Uterus (tissue), 4 donors: ENCODE results near the gene NAV3. TPM values are rescaled to one million over a fixed set of nuclear protein-coding genes. Genes with fewer than 3 reads are reported as not detected.
A peak's percentile ranks its signal among the peaks of the same experiment; 100 is the strongest.

ENCODE experiments used
- DNase-seq, 2 donors: peaks; one replicate each; pipeline ENCODE4 v3.0.0-alpha.2; 2019 to 2020
- H3K27ac ChIP-seq, 2 donors: fragments of 200-600 bp; sonication (generic); 1 replicate in 1 of 2; 2 replicates in 1 of 2; pipeline ENCODE4 v1.5.1; 2016 to 2018
- H3K27me3 ChIP-seq, 2 donors: fragments of 200-600 bp; sonication (generic); one replicate each; pipeline ENCODE4 v1.5.1; 2018 to 2019; ENCODE audit warnings: control low read depth in 1 of 2
- H3K36me3 ChIP-seq, 2 donors: fragments of 200-600 bp; sonication (generic); one replicate each; pipeline ENCODE4 v1.5.1; 2019; ENCODE audit warnings: control low read depth in 1 of 2
- H3K4me1 ChIP-seq, 2 donors: fragments of 200-600 bp; sonication (generic); one replicate each; pipeline ENCODE4 v1.5.1; 2018 to 2019; ENCODE audit warnings: control low read depth in 1 of 2
- H3K4me3 ChIP-seq, 2 donors: fragments of 200-600 bp; sonication (generic); 1 replicate in 1 of 2; 2 replicates in 1 of 2; pipeline ENCODE4 v1.5.1; 2018 to 2019; ENCODE audit warnings: mild to moderate bottlenecking in 1 of 2
- H3K9me3 ChIP-seq, 2 donors: fragments of 200-600 bp; sonication (generic); one replicate each; pipeline ENCODE4 v1.5.1; 2019; ENCODE audit warnings: control low read depth in 1 of 2
- CTCF ChIP-seq, 4 experiments: fragments of 200-600 bp in 2 of 4; fragments of 450-650 bp in 2 of 4; sonication (generic) in 2 of 4; IDR thresholded peaks; one replicate each; pipeline ENCODE4 v1.5.1; 2016 to 2019; ENCODE audit warnings: antibody characterized with exemption in 4 of 4, mild to moderate bottlenecking in 2 of 4, moderate library complexity in 1 of 4
- POLR2A ChIP-seq, 2 donors: fragments of 450-650 bp; IDR thresholded peaks; one replicate each; pipeline ENCODE4 v1.6.1; 2016; ENCODE audit warnings: antibody characterized with exemption in 2 of 2, mild to moderate bottlenecking in 1 of 2, moderate library complexity in 1 of 2
- intact Hi-C: fragments of 100-400 bp; cut with DNase I; formaldehyde crosslinking; loops from one replicate; pipeline ENCODE4 v1.15.1; 2023; ENCODE audit warnings: low total_unique reads
- total RNA-seq, 4 donors: library from RNA; depleted of rRNA in 3 of 4; stranded (reverse); fragments of >200 nt in 3 of 4; gene quantifications; one replicate each; pipeline versions ENCODE4 v1.1.0 to v1.2.4, GENCODE V29; 2014 to 2023
- donor health status: DM: yes; HTN: yes; CAD: no.

The NAV3 gene
- total RNA-seq, 4 donors from 2014 or later, result 7.2 to 33.9 (median 13.0) TPM

- TF ChIP-seq POLR2A (IDR thresholded peaks at IDR 0.05) (no peak), CTCF (IDR thresholded peaks at IDR 0.05) (no peak)
- intact Hi-C loops, result no loop called here
- DNase-seq, result no peak
- Histone ChIP-seq H3K36me3 (no peaks in the 10 kb centered on the region), H3K27ac (no peak overlapping the region), H3K27me3 (no peaks in the 10 kb centered on the region), H3K4me3 (no peak overlapping the region), H3K4me1 (no peaks in the 10 kb centered on the region), H3K9me3 (no peaks in the 10 kb centered on the region)
Observed at GRCh38 chr12:78179346-78179745, 348.7 kb downstream of the NAV3 start.

GRCh38 chr12:78181544-78182162 is 351.0 kb downstream of the NAV3 start:
- Histone ChIP-seq H3K27ac (no peak overlapping the region), H3K9me3 (no peaks in the 10 kb centered on the region), H3K4me1 (no peaks in the 10 kb centered on the region), H3K4me3 (no peak overlapping the region), H3K36me3 (no peaks in the 10 kb centered on the region), H3K27me3 (no peaks in the 10 kb centered on the region)
- TF ChIP-seq CTCF (IDR thresholded peaks at IDR 0.05), result peak in 1 of 4 experiments; percentile 21
- no peak for TF ChIP-seq POLR2A (IDR thresholded peaks at IDR 0.05)
- DNase-seq, result no peak
- intact Hi-C loops, result no loop called here

- H3K4me1 ChIP-seq, result no peaks in the 10 kb centered on the region
- no peaks in the 10 kb centered on the region for H3K36me3 ChIP-seq
- no peak overlapping the region for H3K4me3 ChIP-seq
- intact Hi-C loops, result no loop called here
- DNase-seq, result no peak
- TF ChIP-seq CTCF (IDR thresholded peaks at IDR 0.05), result no peak
- TF ChIP-seq POLR2A (IDR thresholded peaks at IDR 0.05), result no peak
- H3K9me3 ChIP-seq, result no peaks in the 10 kb centered on the region
- H3K27me3 ChIP-seq, result no peaks in the 10 kb centered on the region
- H3K27ac ChIP-seq, result no peak overlapping the region
Observed at GRCh38 chr12:78183824-78184223, 353.1 kb downstream of the NAV3 start.

- no peaks in the 10 kb centered on the region for H3K36me3 ChIP-seq
- intact Hi-C loops, result no loop called here
- TF ChIP-seq POLR2A (IDR thresholded peaks at IDR 0.05) (no peak), CTCF (IDR thresholded peaks at IDR 0.05) (no peak)
Observed at GRCh38 chr12:78185109-78185508, 354.4 kb downstream of the NAV3 start.

GRCh38 chr12:78185651-78186050 is 355.0 kb downstream of the NAV3 start:
- no peak for DNase-seq
- H3K27me3 ChIP-seq, result no peaks in the 10 kb centered on the region
- intact Hi-C loops, result no loop called here

More at GRCh38 chr12:78185109-78185508, 354.4 kb downstream of the NAV3 start:
- H3K4me1 ChIP-seq, result no peaks in the 10 kb centered on the region
- H3K9me3 ChIP-seq, result no peaks in the 10 kb centered on the region
- H3K27ac ChIP-seq, result no peak overlapping the region
- no peaks in the 10 kb centered on the region for H3K27me3 ChIP-seq
- H3K4me3 ChIP-seq, result no peak overlapping the region
- no peak for DNase-seq

More at GRCh38 chr12:78185651-78186050, 355.0 kb downstream of the NAV3 start:
- no peak overlapping the region for H3K27ac ChIP-seq
- no peaks in the 10 kb centered on the region for H3K4me1 ChIP-seq
- TF ChIP-seq POLR2A (IDR thresholded peaks at IDR 0.05), result no peak
- no peak for TF ChIP-seq CTCF (IDR thresholded peaks at IDR 0.05)
- no peaks in the 10 kb centered on the region for H3K36me3 ChIP-seq
- no peak overlapping the region for H3K4me3 ChIP-seq
- no peaks in the 10 kb centered on the region for H3K9me3 ChIP-seq
